NCI-H187 (cell line): Measurements from ENCODE around the gene PTRH1.

Experiments used
- DNase-seq, 2 experiments: peaks; one replicate each; lab custom pipeline; 2025; lab: John Stamatoyannopoulos, UW

Gene PTRH1

DNA sequence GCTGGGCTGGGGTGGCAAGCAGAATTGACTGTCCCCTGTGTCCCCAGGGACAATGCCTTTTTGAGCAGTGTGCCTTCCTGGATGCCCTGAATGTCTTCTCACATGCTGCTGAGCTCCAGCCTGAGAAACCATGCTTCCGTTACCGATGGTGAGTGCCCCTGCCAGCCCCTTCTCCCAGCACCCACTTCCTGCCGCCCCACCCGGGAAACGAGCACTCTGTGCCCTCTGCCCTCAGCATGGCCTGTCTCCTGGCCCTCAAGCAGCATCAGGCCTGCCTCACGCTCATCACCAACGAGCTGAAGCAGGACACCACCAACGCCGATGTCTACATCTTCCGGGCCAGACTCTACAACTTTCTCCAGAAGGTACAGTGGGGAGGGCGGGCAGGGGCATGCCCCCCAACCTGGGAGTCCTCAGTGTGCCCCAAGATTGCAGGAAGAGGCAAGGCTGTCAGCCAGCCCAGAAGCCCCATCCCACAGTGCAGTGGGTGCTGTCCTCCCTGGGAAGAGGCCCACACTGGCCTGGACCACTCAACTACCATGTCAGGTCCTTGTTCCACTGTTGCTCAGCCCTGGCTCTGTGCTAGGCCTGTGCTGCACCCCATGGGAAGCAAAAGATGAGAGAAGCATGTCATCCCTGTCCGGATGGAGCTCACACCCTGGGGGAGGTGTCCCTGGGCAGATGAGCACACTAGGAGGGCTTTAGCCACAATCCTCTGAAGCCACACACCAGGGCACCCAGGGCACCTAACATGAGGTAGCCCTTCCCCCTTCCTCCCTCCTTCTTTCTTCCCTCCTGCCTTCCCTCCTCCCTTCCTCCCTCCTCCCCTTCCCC, 4.8 kb upstream of the PTRH1 start:
- no peak for DNase-seq

DNA sequence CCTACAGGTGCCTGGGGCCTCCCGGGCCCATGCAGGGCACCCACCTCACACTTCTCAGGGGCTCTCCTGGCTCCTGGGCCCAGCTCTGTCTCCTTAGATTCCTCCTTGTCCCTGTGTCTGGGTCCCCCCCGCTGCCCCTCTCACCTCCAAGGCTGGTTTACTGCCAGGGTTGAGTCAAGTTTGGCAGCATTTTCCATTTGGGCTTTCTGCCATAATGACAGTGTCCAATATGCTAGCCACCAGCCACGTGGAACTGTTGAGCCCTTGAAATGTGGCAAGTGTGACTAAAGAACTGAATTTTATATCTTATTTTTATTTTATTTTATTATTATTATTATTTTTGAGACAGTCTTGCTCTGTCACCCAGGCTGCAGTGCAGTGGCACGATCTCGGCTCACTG, 2.3 kb upstream of the PTRH1 start:
- no peak for DNase-seq

DNA sequence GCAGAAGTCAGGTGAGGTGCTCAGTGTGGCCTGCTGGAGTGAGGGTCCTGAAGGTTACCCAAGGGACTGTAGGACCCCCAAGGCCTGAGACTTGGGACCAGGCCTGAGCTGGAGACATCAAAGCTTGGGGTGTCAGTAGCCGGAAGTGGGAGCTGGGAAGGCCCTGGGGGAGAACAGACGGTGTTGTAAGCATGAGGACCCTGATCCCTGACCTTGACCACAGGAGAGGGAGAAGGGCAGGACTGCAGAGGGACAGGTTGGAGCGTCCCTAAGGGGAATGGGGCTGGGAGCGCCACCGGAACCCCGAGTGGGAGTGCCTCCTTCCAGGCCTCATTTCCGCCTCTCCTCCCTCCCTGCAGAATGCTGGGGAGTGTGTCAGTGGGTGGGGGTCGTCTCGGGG, 949 bp upstream of the PTRH1 start:
- no peak for DNase-seq

DNA sequence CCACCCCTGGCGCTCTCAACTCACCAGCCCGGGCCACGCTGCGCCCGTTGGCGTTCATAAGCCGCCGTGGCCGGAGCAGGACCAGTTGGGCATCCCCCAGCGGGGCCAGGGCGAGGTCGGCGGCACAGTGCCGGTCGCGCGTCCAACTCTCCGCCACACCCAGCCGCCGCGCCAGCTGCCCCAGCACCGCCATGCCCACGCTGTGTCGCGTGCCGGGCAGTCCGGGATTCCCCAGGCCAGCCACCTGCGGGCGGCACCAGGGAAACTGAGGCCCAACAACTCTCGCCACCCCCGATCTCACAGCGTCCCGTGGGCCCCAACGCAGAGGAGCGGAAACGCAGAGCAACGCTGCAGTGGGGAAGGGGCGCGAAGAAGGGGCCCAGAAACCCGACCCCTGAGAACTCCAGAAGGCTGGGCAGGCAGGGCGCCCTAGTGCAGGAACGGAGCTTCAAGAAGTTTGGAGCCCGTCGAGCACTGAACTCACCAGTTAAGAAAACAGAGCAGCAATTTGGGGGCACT, 453 bp downstream of the PTRH1 start:
- DNase-seq = no peak

DNA sequence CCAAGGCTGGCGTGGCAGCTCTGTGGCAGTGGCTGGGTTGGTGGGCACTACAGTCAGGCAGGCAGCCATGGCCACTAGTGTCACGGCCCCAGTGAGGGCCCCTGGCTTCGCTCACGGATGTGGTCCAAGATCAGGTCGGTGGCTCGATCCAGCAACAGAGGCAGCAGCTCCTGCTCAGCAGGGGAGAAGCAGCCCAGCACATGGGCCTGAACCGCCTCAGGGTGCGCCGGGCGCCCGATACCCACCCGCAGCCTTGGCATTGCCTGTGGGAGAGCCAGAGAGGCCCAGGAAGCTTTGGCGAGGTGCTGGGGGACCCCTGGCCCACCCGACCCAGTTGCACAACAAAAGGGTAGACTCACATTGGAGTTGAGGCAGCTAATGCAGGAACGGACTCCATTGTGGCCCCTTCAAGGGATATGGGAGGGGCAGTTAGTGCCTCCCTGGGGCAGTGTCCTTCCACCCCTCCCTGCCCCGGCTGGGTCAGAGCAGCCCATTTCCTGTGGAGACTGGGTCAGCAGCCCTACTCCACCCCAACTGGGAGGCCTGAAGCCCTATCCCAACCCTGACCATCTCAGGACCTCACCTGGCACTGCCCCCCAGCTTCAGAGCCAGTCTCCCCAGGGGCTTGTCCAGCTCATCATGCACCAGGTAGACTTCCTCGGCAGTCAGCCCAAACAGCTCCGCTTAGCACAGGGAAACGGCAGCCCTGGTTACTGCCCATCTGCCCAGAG, 1.3 kb downstream of the PTRH1 start:
- no peak for DNase-seq

DNA sequence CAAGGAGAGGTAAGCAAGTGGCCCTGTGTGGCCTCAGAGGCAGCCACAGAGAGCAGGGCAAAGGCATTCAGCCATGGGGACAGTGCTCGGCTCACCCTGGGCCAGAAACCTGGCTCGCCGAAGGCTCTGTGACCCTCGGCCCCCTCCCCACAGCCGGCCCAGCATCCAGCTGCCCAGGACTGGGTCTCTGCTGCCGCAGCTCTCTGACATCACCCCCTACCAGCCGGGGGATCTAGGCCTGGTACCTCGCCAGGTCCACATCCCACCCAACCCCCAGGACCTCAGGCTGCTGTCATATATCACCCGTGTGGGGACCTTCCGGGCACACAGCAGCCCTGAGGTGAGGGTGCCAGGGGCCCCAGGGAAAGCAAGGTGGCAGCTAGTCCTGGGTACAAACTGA, 2.6 kb downstream of the PTRH1 start:
- DNase-seq = no peak

DNA sequence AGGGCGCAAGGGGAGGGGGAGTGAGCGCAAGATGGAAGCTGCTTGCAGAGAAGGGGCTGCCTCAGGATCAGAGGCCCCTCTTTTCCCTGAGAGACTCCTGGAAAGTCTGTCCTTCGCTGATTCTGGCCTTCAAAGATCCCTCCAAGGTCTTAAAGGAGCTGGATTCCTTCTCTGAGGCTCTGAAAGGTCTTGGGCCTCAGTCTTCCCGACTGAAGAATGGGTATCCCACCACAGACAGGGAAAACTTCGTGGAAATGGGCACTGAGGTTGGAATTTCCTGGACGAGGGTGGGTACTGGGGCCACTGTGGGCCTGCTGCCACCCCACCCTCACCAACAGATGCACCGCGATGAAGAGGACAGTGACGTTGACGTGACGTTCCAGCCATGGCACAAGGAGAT, 3.1 kb downstream of the PTRH1 start:
- DNase-seq = no peak

DNA sequence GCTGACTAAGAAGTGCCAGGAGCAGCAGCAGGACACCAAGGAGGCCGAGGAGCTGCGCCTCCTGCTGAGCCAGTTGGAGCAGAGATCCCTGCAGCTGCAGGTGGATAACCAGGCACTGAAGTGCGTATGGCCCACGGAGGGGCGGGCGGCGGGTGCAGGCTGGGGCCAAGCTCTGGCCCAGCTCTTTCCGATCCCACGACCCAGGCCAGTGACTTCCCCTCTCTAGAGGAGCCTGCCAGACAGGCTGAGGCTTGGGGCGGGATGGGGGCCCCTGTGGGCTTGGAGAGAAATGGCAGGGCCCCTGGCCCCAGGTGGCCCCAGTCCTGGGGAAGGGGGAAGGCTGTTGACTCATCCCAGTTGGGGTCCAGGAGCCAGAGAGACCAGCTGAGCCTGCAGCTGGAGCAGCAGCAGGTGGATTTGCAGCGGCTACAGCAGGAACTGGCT, 3.6 kb downstream of the PTRH1 start:
- no peak for DNase-seq

DNA sequence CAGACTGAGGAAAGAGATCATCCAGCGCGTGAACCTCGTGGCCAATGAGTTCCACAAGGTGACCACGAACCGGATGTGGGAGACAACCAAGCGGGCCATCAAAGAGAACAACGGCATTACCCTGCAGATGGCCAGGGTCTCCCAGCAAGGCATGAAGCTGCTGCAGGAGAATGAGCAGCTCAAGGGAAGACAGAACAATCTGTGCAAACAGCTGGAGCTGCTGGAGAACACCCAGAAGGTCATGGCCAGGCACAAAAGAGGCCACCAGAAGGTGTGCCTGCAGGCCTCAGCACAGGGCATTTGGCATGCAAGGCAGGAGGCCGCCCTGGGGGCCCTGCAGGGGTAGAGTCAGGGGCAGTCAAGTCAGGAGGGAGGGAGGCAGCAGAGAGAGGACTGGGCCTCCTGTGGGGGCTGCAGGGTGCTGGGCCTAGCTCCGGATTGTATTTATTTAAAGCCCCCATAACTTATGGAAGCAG, 4.2 kb downstream of the PTRH1 start:
- no peak for DNase-seq

DNA sequence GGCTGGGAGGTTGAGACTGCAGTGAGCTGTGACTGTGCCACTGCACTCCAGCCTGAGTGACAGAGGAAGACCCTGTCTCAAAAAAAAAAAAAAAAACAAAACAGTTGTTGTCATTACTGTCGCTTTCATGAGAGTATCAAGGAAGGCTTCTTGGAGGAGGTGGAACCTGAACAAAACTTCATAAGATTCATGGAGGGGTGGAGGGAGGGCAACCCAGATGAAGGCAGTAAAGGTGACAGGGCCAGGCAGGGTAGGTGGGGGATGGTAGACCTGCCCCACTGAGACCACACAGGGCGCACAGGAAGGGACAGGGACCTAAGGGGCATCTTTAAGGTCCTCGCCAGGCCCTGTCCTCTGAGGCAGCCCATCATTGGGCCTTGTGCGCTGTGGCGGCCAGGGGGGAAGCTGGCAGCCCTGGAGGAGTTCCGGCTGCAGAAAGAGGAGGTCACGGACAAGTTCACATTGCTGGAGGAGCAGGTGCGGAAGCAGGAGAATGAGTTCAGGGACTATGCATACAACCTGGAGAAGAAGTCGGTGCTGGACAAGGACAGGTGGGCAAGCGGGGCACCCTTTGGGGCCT, 5.2 kb downstream of the PTRH1 start:
- no peak for DNase-seq

DNA sequence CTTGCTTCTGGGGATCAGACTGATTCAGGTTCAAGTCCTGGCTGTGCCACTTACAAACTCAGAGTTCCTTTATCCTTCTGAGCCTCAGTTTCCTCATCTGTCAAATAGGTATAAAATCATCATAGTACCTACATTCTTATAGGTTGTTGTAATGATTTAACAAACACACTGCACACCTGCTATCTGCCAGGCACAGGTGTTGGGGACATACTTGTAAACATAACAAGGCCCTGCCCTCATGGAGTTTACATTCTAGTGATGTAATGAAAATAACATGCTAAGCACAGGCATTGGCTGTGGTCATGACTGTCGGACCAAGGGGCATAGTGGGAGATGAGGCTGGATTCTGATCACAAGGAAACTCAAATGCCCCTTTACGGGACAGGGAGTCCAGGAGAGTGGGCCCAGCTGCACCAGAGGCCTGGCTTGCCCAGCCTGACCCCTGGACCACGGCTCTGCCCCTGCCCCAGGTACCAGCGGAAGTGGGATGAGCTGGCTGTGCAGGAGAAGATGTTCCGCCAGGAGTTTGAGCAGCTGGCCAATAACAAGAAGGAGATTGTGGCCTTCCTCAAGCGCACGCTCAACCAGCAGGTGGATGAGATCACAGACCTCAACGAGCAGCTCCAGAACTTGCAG, 6.4 kb downstream of the PTRH1 start:
- DNase-seq = no peak

DNA sequence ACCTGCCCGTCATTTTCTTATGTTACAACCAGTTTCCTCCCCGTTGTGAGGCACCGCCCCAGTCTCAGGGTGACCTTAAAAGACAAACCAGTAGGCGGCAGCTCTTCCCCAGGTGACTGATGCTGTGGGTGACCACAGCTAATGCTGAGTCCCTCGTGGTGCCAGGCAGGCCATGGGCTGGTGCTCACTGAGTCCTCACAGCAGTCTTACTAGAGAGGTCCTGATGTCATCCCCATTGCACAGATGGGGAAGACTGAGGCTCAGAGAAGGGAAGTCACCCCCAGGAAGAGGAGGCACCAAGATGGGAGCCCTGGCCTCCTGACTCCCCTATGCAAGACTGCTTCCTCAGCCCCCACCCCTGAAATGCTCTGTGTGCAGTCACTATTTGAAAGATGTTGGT, 7.7 kb downstream of the PTRH1 start:
- DNase-seq = no peak

DNA sequence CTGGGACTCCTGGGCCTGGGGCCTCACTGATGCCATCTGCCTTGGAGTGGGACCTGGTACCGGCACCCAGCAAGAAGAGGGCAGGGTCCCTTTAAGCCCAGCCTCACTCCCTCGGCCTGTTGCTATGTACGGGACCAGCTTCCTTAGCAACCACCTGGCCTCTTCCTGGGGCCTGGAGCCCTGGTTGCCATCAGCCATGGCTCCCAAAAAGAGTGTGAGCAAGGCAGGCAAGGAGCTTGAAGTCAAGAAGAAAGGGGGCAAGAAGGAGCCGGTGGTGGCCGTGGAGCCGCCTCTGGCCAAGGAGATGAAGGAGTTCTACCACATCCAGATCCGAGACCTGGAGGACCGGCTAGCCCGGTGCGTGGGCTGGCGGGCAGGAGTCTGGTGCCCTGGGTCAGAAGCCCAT, 8.6 kb downstream of the PTRH1 start, which contains the start of gene CFAP157:
Gene CFAP157 (plus strand): TSS at position 153 of the 406 bp plus-strand sequence. CDS start 44 bp downstream, at position 197.
- no peak for DNase-seq

DNA sequence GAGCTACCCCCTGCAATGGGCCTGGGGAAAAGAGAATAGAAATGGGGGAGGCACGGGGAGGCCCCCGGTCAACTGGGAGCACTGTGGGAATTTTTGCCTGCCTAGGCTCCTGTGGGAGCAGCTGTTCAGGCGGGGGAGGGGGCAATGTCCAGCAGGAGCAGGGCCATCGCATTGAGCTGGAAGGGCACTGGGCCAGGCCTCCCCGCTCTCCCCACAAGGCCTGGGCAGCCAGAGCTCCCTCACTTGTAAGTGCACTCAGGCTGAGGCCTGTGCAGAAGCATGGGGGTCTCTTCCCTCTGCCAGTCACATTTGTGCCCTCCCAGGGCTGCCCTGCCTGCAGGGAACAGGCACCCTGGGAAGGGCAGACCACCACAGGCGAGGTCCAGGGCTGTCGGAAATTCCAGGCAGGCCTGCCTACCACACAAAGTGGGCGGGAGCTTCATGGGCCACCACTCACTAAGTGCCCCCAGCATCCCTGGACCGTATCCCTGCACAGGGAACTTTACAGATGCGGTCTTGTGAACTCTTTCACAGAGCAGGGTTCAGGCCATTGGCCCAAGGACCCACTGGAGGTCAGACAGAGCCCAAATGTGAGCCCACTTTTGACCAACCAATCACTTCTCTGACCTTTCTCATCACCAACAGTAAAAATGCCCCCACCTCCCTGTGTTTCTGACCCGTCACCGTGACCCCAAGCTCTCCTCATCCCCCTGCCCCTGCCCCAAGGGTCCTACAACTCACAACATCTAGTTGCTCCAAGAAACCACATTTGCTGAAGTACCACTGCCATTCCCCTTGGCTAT, 9.7 kb downstream of the PTRH1 start:
- DNase-seq = no peak

DNA sequence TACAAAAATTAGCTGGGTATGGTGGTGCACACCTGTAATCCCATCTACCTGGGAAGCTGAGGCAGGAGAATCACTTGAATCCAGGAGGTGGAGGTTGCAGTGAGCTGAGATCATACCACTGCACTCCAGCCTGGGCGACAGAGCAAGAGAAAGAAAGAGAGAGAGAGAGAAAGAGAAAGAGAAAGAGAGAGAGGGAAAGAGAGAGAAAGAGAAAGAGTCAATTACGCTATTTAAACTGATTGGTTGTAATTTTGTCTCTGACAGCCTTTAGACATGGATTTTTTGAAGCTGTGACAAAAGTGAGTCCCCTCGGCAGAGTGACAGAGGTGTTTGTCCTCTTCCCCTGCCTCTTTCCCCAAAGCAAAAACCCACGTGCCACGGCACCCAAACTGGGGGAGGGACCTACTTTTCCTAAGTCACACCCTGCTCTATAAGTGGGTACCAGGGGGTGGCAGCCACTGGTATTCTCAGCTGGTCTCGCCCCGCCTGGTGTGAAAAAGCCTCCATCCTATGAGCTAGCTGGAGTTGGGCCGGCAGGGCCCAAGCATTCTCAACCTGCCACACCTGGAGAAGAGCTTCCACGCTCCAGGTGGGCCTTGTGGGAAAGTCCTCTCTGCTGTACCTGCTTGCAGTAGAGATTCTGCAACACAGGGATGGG, 12.0 kb downstream of the PTRH1 start:
- DNase-seq = no peak

DNA sequence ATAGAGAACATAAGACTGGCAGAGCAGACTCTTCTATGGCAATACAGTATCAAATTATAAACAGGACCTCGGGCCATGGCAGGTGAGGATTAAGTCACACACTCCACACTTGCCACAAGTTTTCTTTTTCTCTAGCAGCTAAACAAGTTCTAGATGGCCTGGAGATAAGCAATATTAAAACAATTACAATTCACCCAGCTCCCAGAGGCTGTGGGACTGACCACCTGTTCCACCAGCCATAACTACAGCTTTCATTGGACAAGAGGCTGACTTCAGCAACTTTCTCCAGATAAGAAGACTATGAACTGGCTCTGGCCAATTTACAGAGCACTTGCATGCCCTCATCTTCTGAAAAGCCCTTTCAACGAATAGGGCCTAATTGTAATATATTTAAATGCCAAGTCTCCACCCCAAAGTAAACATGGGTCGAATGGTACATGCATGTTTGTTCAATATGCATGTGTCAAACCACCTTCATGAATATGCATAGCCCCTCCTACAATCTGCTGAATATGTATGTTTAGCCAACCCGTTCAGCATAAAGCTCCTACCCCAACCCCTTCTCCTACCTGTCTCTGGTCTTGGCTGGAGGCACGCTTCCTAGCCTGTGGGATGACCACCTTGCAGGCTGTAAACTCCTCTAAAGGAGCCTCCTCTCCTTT, 14.7 kb downstream of the PTRH1 start:
- no peak for DNase-seq

DNA sequence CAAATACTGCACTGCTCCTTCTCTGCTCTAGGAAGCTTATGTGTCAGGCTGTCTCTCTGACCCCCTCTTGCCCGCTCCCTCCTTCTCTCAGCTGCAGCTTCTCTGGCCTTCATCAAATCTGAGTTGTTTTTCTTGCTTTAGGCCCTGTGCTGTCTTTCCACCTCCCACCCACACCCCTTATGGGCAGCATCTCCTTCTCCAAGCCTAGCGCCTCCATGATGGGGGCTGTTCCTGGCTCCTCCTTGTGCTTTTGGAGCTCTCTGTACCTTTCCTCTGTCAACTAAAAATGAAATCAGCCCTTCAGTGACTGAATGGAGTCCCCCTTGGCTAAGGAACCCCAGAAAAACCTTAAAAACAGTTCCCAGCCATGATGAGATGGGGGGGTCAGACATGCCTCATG, 15.3 kb downstream of the PTRH1 start:
- no peak for DNase-seq

DNA sequence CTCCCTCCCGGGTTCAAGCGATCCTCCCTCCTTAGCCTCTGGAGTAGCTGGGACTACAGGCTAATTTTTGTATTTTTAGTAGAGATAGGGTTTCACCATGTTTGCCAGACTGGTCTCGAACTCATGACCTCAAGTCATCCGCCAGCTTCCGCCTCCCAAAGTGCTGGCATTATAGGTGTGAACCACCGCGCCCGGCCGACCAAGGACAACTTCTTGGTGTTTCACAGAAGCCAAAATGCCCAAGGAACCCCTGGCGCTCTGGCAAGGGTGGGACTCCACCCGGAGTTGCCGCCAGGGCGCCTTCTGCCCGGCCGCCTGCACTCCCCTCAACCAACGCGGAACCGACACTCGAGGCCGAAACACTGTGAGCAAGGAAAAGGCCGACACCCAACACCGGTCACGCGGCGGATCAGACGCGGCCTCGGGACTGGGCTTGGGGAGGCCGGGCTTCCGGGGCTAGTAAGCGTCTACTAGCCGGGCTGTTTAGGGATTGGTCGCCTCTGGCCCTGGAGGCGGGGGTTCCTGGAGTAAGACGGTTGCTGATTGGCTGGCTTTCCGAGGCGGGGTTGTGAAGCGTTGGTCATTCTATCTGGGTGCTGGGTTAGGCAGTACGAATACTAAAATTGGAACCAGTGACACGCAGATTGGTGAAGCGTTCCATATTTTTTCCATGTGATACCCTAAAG, 16.3 kb downstream of the PTRH1 start:
- DNase-seq = peak; percentile 41 to 74

DNA sequence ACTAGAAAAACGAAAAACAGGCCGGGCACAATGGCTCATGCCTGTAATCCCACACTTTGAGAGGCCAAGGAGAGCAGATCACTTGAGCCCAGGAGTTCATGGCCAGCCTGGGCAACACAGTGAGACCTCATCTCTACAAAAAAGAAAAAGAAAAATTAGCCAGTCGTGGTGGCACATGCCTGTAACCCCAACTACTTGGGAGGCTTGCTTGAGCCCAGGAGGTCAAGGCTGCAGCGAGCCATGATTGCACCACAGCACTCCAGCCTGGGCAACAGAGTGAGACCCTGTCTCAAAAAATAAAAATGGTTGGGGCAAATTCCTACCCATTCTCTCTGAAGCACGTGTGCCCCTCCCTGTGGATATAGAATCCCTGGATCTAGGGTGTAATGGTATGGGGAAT, 17.1 kb downstream of the PTRH1 start:
- DNase-seq = no peak

DNA sequence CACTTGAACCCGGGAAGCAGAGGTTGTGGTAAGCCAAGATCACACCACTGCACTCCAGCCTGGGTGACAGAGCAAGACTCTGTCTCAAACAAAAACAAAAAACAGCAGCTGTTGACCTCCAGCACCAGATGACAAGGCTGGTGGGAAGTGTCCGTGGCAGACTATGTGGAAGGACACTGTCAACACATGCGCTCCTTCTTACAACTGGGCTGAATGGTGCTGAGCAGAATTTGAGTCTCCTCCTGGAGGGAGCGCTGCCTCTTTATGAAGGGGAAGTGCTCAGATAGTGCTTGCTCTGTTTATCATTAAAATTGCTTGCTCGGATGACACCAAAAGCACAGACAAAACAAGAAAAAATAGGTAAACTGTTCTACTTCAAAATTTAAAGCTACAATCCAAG, 17.9 kb downstream of the PTRH1 start:
- DNase-seq = no peak
